Keratinocyte (primary cell): ENCODE data around the gene CNOT8. TPM values are rescaled to one million over a fixed set of nuclear protein-coding genes. Genes with fewer than 3 reads are reported as not detected.

Experiments used
- DNase-seq: peaks from one replicate; pipeline ENCODE4 v3.0.0-alpha.2; 2011; ENCODE audit warnings: low read depth, missing footprints, low spot score
- FAIRE-seq: peaks from 2 replicates; lab custom pipeline; 2011; peaks lifted over from hg19 to GRCh38; lab: Jason Lieb, UNC
- H2AFZ ChIP-seq: 2 replicates; pipeline ENCODE4 v1.6.0; 2012; ENCODE audit warnings: low read length, control low read depth, inconsistent platforms; ENCODE audit not compliant: control insufficient read depth
- H3K27ac ChIP-seq: 2 replicates; pipeline ENCODE4 v1.5.1; 2011; ENCODE audit warnings: low read length; ENCODE audit not compliant: control insufficient read depth, insufficient read depth
- H3K27me3 ChIP-seq: 3 replicates; pipeline ENCODE4 v1.6.0; 2011; ENCODE audit warnings: low read length; ENCODE audit not compliant: control insufficient read depth, insufficient read depth; ENCODE audit errors: extremely low read depth
- H3K36me3 ChIP-seq, 2 experiments: 2 replicates in 1 of 2; 3 replicates in 1 of 2; pipeline ENCODE4 v1.5.1; 2011; ENCODE audit warnings: low read length in 2 of 2, mild to moderate bottlenecking in 1 of 2; ENCODE audit not compliant: control insufficient read depth in 2 of 2, insufficient read depth in 2 of 2; ENCODE audit errors: extremely low read depth in 1 of 2
- H3K4me1 ChIP-seq: 3 replicates; pipeline ENCODE4 v1.5.1; 2011; ENCODE audit warnings: low read length; ENCODE audit not compliant: control insufficient read depth, insufficient read depth; ENCODE audit errors: extremely low read depth
- H3K4me2 ChIP-seq: 3 replicates; pipeline ENCODE4 v1.6.0; 2011; ENCODE audit warnings: low read depth, low read length; ENCODE audit not compliant: control insufficient read depth, insufficient read depth; ENCODE audit errors: extremely low read depth
- H3K4me3 ChIP-seq, 3 experiments: fragments of 200-600 bp in 1 of 3; sonication (generic) in 1 of 3; 2 replicates in 2 of 3; 3 replicates in 1 of 3; pipeline ENCODE4 v1.5.1; 2011 to 2016; ENCODE audit warnings: low read length in 3 of 3, mild to moderate bottlenecking in 3 of 3, control low read depth in 2 of 3, inconsistent platforms in 1 of 3, low read depth in 1 of 3, mixed read lengths in 1 of 3, mixed run types in 1 of 3, moderate library complexity in 1 of 3; ENCODE audit not compliant: control insufficient read depth in 2 of 3, insufficient read depth in 2 of 3; ENCODE audit errors: extremely low read depth in 1 of 3
- H3K79me2 ChIP-seq: 2 replicates; pipeline ENCODE4 v1.6.0; 2012; ENCODE audit warnings: low read length; ENCODE audit not compliant: control insufficient read depth, insufficient read depth
- H3K9ac ChIP-seq: 3 replicates; pipeline ENCODE4 v1.6.0; 2011; ENCODE audit warnings: low read length; ENCODE audit not compliant: control insufficient read depth, insufficient read depth; ENCODE audit errors: extremely low read depth
- H3K9me1 ChIP-seq: 3 replicates; pipeline ENCODE4 v1.6.0; 2011; ENCODE audit warnings: low read length; ENCODE audit not compliant: control insufficient read depth, insufficient read depth; ENCODE audit errors: extremely low read depth
- H3K9me3 ChIP-seq: 2 replicates; pipeline ENCODE4 v1.5.1; 2012; ENCODE audit warnings: low read depth, low read length; ENCODE audit not compliant: control insufficient read depth
- H4K20me1 ChIP-seq: 3 replicates; pipeline ENCODE4 v1.6.0; 2011; ENCODE audit warnings: low read length; ENCODE audit not compliant: control insufficient read depth, insufficient read depth; ENCODE audit errors: extremely low read depth
- EZH2 ChIP-seq: IDR thresholded peaks from one replicate; pipeline ENCODE4 v1.6.1; 2012; ENCODE audit warnings: inconsistent platforms, mild to moderate bottlenecking, low read length, moderate library complexity
- dilution Hi-C: fragments of 300-500 bp; cut with MboI; formaldehyde crosslinking; loops from one replicate; pipeline ENCODE4 v1.7.0; 2020; ENCODE audit warnings: low sequenced_read_pairs; ENCODE audit not compliant: extremely low pct_ligation_motif_present
- polyA plus RNA-seq, 5 experiments: library from polyadenylated mRNA; depleted of rRNA in 3 of 5; stranded (reverse) in 3 of 5; stranded (forward) in 1 of 5; unstranded in 1 of 5; fragments of >200 nt; gene quantifications; 1 replicate in 1 of 5; 2 replicates in 3 of 5; 3 replicates in 1 of 5; pipeline versions ENCODE4 v1.2.1 to v1.2.3, GENCODE V29; 2011 to 2012; ENCODE audit warnings: missing spikeins in 2 of 5, low read depth in 1 of 5, low replicate concordance in 1 of 5
- TF ChIP-seq, protein P1 (sequence below), 3 experiments: IDR thresholded peaks in 1 of 3; conservative IDR thresholded peaks in 1 of 3; optimal IDR thresholded peaks in 1 of 3; 2 replicates in 2 of 3; 3 replicates in 1 of 3; pipeline versions ENCODE3 to v1.5.1; 2011; ENCODE audit warnings: low read length in 3 of 3, mild to moderate bottlenecking in 3 of 3, moderate library complexity in 2 of 3, control low read depth in 1 of 3, inconsistent platforms in 1 of 3; ENCODE audit not compliant: insufficient read depth in 2 of 3; ENCODE audit errors: extremely low read depth in 1 of 3

CNOT8 gene
- polyA plus RNA-seq, 1 donor (not counting 4 experiments of a cell fraction or from before 2014, with no cell fraction given): 44.5 TPM

DNA sequence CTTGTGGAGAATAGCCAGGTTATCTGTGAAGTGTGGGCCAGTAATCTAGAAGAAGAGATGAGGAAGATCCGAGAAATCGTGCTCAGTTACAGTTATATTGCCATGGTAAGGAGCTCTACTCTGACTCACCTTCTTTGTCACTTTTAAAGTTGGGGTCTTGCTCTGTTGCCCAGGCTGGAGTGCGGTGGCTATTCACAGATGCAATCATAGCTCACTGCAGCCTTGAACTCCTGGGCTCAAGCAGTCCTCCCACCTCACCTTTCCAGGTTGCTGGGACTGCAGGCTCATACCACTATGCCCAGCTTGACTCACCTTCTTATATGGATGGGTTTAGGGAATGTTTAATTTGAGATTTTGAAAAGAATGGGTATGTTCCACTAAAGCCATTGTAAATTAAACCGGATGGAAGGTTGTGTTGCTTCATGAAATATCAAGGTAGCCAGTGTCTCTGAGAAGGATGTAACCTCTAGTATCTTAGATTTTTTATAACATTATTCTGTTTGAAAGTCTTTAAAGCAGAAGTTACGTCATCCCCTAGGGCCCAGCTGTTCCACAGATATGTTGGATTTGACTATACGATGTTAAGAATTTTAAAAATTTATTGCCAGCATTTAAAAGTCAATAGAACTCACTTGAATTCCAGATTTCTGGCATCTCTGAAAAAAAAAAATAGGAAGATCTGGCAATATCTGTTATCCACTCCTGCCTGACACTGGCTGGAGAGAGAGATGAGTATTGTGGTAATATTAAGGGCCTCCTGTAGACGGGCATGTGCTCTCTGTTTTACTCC, 5.1 kb downstream of the CNOT8 start:
- H3K9me3 ChIP-seq: no peaks in the 10 kb centered on the region
- no peak overlapping the region for H2AFZ ChIP-seq
- peaks cover 12% of the 10 kb centered on the region for H3K4me1 ChIP-seq
- no peak for TF ChIP-seq EZH2
- TF ChIP-seq, protein P1, sequence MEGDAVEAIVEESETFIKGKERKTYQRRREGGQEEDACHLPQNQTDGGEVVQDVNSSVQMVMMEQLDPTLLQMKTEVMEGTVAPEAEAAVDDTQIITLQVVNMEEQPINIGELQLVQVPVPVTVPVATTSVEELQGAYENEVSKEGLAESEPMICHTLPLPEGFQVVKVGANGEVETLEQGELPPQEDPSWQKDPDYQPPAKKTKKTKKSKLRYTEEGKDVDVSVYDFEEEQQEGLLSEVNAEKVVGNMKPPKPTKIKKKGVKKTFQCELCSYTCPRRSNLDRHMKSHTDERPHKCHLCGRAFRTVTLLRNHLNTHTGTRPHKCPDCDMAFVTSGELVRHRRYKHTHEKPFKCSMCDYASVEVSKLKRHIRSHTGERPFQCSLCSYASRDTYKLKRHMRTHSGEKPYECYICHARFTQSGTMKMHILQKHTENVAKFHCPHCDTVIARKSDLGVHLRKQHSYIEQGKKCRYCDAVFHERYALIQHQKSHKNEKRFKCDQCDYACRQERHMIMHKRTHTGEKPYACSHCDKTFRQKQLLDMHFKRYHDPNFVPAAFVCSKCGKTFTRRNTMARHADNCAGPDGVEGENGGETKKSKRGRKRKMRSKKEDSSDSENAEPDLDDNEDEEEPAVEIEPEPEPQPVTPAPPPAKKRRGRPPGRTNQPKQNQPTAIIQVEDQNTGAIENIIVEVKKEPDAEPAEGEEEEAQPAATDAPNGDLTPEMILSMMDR (optimal IDR thresholded peaks at IDR 0.05 in 1 of 3, IDR thresholded peaks at IDR 0.05 in 1 of 3, conservative IDR thresholded peaks at IDR 0.05 in 1 of 3; ENCODE audit: extremely low read depth in 1 of 3, insufficient read depth in 2 of 3, low read length in 3 of 3): no peak
- H3K4me3 ChIP-seq: no peak overlapping the region
- no peak overlapping the region for H3K9ac ChIP-seq
- FAIRE-seq (no peak), DNase-seq (no peak)
- H3K27me3 ChIP-seq: no peaks in the 10 kb centered on the region
- peaks cover under 1% of the 10 kb centered on the region for H4K20me1 ChIP-seq
- dilution Hi-C loops: no loop called here
- H3K4me2 ChIP-seq: no peak overlapping the region
- peaks cover 67% of the 10 kb centered on the region for H3K79me2 ChIP-seq
- H3K27ac ChIP-seq: no peak overlapping the region
- H3K9me1 ChIP-seq: no peaks in the 10 kb centered on the region
- peaks cover 5 to 22% of the 10 kb centered on the region in 2 experiments for H3K36me3 ChIP-seq

DNA sequence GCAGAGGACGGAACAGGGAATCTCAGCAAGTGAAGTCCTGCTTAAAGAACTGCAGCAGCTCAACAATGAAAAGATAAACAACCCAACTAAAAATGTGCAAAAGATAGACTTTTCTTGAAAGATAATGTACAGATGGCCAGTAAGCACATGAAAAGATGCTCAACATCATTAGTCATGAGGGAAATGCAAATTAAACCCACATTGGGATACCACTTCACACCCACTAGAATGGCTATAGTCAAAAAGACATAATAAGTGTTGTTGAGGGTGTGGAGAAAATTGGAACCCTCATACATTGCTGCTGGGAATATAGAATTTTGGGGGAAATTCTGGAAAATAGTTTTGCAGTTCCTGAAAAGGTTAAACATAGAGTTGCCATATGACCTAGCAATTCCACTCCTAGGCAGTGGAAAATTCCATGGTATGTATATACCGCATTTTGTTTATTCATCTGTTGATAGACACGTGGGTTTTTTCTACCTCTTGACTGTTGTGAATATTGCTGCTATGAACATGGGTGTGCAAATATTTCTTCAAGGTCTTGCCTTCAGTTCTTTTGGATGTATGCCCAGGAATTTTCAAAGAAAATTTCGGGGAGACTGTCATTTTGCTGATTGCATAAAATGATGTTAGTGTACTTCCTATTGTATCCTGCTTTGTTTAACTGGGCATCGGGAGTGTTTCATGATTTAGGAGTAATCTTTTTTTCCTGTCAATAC, 7.2 kb downstream of the CNOT8 start:
- Histone ChIP-seq H3K27ac (no peak overlapping the region), H4K20me1 (peaks cover 2% of the 10 kb centered on the region), H3K9me1 (no peaks in the 10 kb centered on the region), H3K4me3 (no peak overlapping the region), H3K9ac (no peak overlapping the region), H3K4me2 (no peak overlapping the region), H3K27me3 (no peaks in the 10 kb centered on the region), H3K4me1 (peaks cover 1% of the 10 kb centered on the region), H3K36me3 (peaks cover 8 to 34% of the 10 kb centered on the region in 2 experiments), H2AFZ (no peak overlapping the region), H3K79me2 (peaks cover 48% of the 10 kb centered on the region), H3K9me3 (no peaks in the 10 kb centered on the region)
- no peak for TF ChIP-seq EZH2
- TF ChIP-seq, protein P1 (optimal IDR thresholded peaks at IDR 0.05 in 1 of 3, IDR thresholded peaks at IDR 0.05 in 1 of 3, conservative IDR thresholded peaks at IDR 0.05 in 1 of 3; ENCODE audit: extremely low read depth in 1 of 3, insufficient read depth in 2 of 3, low read length in 3 of 3): no peak
- dilution Hi-C loops: no loop called here
- FAIRE-seq (no peak), DNase-seq (no peak)
